COR-L47 (cell line): ENCODE data around the gene RPL28.
A peak's percentile ranks its signal among the peaks of the same experiment; 100 is the strongest.
"Not testable (repeated sequence)": the region's sequence is repeated elsewhere in the genome, so short reads cannot be mapped to it uniquely, and the experiment has no call there.

ENCODE experiments used
- DNase-seq: peaks from one replicate; lab custom pipeline; 2025; lab: John Stamatoyannopoulos, UW

RPL28 gene

GRCh38 chr19:55392820-55393761, 7.4 kb downstream of the RPL28 start:
- DNase-seq, result no peak

- DNase-seq, result no peak
Measured at GRCh38 chr19:55398200-55398925, 12.6 kb downstream of the RPL28 start.

GRCh38 chr19:55400281-55401087, 14.8 kb downstream of the RPL28 start:
- DNase-seq, result no peak

GRCh38 chr19:55401390-55401789, 15.7 kb downstream of the RPL28 start:
- not testable (repeated sequence) for DNase-seq

GRCh38 chr19:55402509-55402908, 16.8 kb downstream of the RPL28 start:
- no peak for DNase-seq

- DNase-seq, result no peak
Measured at GRCh38 chr19:55405638-55406037, 19.9 kb downstream of the RPL28 start.

GRCh38 chr19:55406091-55406825, 20.5 kb downstream of the RPL28 start:
- DNase-seq, result no peak

- no peak for DNase-seq
Measured at GRCh38 chr19:55406826-55407549, 21.3 kb downstream of the RPL28 start.

- not testable (repeated sequence) for DNase-seq
Measured at GRCh38 chr19:55407550-55407799, 21.7 kb downstream of the RPL28 start, which contains the start of gene UBE2S. Gene UBE2S (minus strand): TSS chr19:55407788. CDS start chr19:55407589, 199 bp downstream.

- peak; percentile 99 for DNase-seq
Measured at GRCh38 chr19:55407800-55408532, 22.2 kb downstream of the RPL28 start.

- DNase-seq, result no peak
Measured at GRCh38 chr19:55408533-55408872, 22.8 kb downstream of the RPL28 start.

GRCh38 chr19:55409179-55409578, 23.4 kb downstream of the RPL28 start:
- not testable (repeated sequence) for DNase-seq

GRCh38 chr19:55410168-55410567, 24.4 kb downstream of the RPL28 start:
- DNase-seq, result no peak

GRCh38 chr19:55418185-55418584, 32.5 kb downstream of the RPL28 start:
- peak; percentile 80 for DNase-seq

- DNase-seq, result no peak
Measured at GRCh38 chr19:55419103-55419502, 33.4 kb downstream of the RPL28 start.

GRCh38 chr19:55419624-55420236, 34.0 kb downstream of the RPL28 start:
- no peak for DNase-seq

- DNase-seq, result not testable (repeated sequence)
Measured at GRCh38 chr19:55421281-55421680, 35.5 kb downstream of the RPL28 start.

GRCh38 chr19:55423225-55424005, 37.7 kb downstream of the RPL28 start:
- DNase-seq, result no peak

- no peak for DNase-seq
Measured at GRCh38 chr19:55424518-55424917, 38.8 kb downstream of the RPL28 start.
